Mesendoderm (in vitro differentiated cells): ENCODE measurements around the gene EIF6.

Experiments
- DNase-seq: peaks from one replicate; pipeline ENCODE4 v3.0.0; 2013
- H2AK5ac ChIP-seq: 2 replicates; pipeline ENCODE4 v1.6.1; 2013; ENCODE audit warnings: low read length, inconsistent platforms
- H2BK120ac ChIP-seq: 2 replicates; pipeline ENCODE4 v1.6.1; 2013; ENCODE audit warnings: low read depth, mild to moderate bottlenecking, low read length, moderate library complexity, mixed read lengths
- H2BK15ac ChIP-seq: replicated peaks from 2 replicates; pipeline ENCODE4 v1.6.1; 2013; ENCODE audit warnings: low read depth, mild to moderate bottlenecking, moderate library complexity
- H2BK5ac ChIP-seq: 2 replicates; pipeline ENCODE4 v1.6.1; 2013; ENCODE audit warnings: low read length, inconsistent platforms
- H3K18ac ChIP-seq: 2 replicates; pipeline ENCODE4 v1.6.1; 2013; ENCODE audit warnings: mild to moderate bottlenecking, low read length, mixed read lengths
- H3K23ac ChIP-seq: one replicate; pipeline ENCODE4 v1.6.1; 2013; ENCODE audit warnings: low read length
- H3K27ac ChIP-seq: 2 replicates; pipeline ENCODE4 v1.5.1; 2013; ENCODE audit warnings: low read depth, mild to moderate bottlenecking, inconsistent platforms, low read length, moderate library complexity
- H3K27me3 ChIP-seq: 2 replicates; pipeline ENCODE4 v1.6.1; 2013; ENCODE audit warnings: low read length, control low read depth, mild to moderate bottlenecking, inconsistent platforms; ENCODE audit not compliant: insufficient read depth, poor library complexity
- H3K36me3 ChIP-seq: 2 replicates; pipeline ENCODE4 v1.6.1; 2013; ENCODE audit warnings: low read length, inconsistent platforms; ENCODE audit not compliant: control insufficient read depth, insufficient read depth
- H3K4ac ChIP-seq: one replicate; pipeline ENCODE4 v1.6.1; 2013; ENCODE audit warnings: low read depth, mild to moderate bottlenecking, low read length, moderate library complexity
- H3K4me1 ChIP-seq: 2 replicates; pipeline ENCODE4 v1.6.1; 2013; ENCODE audit warnings: low read depth, low read length, inconsistent platforms; ENCODE audit not compliant: control insufficient read depth
- H3K4me2 ChIP-seq: 2 replicates; pipeline ENCODE4 v1.6.1; 2013; ENCODE audit warnings: low read length
- H3K4me3 ChIP-seq: 2 replicates; pipeline ENCODE4 v1.5.1; 2013; ENCODE audit warnings: mild to moderate bottlenecking, low read length
- H3K56ac ChIP-seq: one replicate; pipeline ENCODE4 v1.6.1; 2013; ENCODE audit warnings: low read length
- H3K79me1 ChIP-seq: 2 replicates; pipeline ENCODE4 v1.6.1; 2013; ENCODE audit warnings: low read length, inconsistent platforms
- H3K79me2 ChIP-seq: 2 replicates; pipeline ENCODE4 v1.6.1; 2013; ENCODE audit warnings: mild to moderate bottlenecking, low read length; ENCODE audit not compliant: control insufficient read depth, insufficient read depth
- H3K9ac ChIP-seq: 2 replicates; pipeline ENCODE4 v1.6.1; 2013; ENCODE audit warnings: low read length, inconsistent platforms
- H4K5ac ChIP-seq: one replicate; pipeline ENCODE4 v1.6.1; 2013; ENCODE audit warnings: low read length
- H4K8ac ChIP-seq: one replicate; pipeline ENCODE4 v1.6.1; 2013; ENCODE audit warnings: low read depth, mild to moderate bottlenecking, control low read depth, low read length, moderate library complexity
- WGBS: extraction: QIAGEN DNeasy Blood & Tissue Kit; methylation state at CpG from one replicate; pipeline ENCODE4 v1.1.7; 2013; ENCODE audit warnings: low lambda C conversion rate, missing lambda C conversion rate; ENCODE audit not compliant: insufficient coverage; ENCODE audit errors: extremely low coverage; 5-methylcytosine and 5-hydroxymethylcytosine counted together

EIF6 gene

GRCh38 chr20:35307666-35308653, 23.4 kb upstream of the EIF6 start:
- no peaks in the 10 kb centered on the region for H3K79me1 ChIP-seq
- no peak overlapping the region for H2BK120ac ChIP-seq
- no peak overlapping the region for H2BK15ac ChIP-seq
- H3K36me3 ChIP-seq, result no peaks in the 10 kb centered on the region
- no CpG with 5 or more reads among the region's 13 CpGs for WGBS
- no peak overlapping the region for H3K4me2 ChIP-seq
- DNase-seq, result no peak
- no peak overlapping the region for H3K56ac ChIP-seq
- H3K4me3 ChIP-seq, result no peak overlapping the region
- H3K4ac ChIP-seq, result no peak overlapping the region
- no peaks in the 10 kb centered on the region for H3K79me2 ChIP-seq
- H3K27ac ChIP-seq, result no peak overlapping the region
- H3K4me1 ChIP-seq, result peaks cover 6% of the 10 kb centered on the region
- H4K8ac ChIP-seq, result no peak overlapping the region
- no peak overlapping the region for H3K9ac ChIP-seq
- H3K27me3 ChIP-seq, result no peaks in the 10 kb centered on the region
- H2BK5ac ChIP-seq, result no peak overlapping the region
- H3K23ac ChIP-seq, result no peak overlapping the region
- no peak overlapping the region for H3K18ac ChIP-seq
- no peak overlapping the region for H2AK5ac ChIP-seq
- H4K5ac ChIP-seq, result no peak overlapping the region

GRCh38 chr20:35306931-35307517, 22.5 kb upstream of the EIF6 start:
- no peak overlapping the region for H3K18ac ChIP-seq
- H3K23ac ChIP-seq, result no peak overlapping the region
- H2AK5ac ChIP-seq, result no peak overlapping the region
- no peak overlapping the region for H3K56ac ChIP-seq
- no peak overlapping the region for H4K5ac ChIP-seq
- H3K27me3 ChIP-seq, result no peaks in the 10 kb centered on the region
- no peaks in the 10 kb centered on the region for H3K79me1 ChIP-seq
- H3K4me3 ChIP-seq, result no peak overlapping the region
- WGBS, result no CpG with 5 or more reads among the region's 4 CpGs
- no peak overlapping the region for H4K8ac ChIP-seq
- no peaks in the 10 kb centered on the region for H3K36me3 ChIP-seq
- no peak overlapping the region for H2BK5ac ChIP-seq
- peak; percentile 85 for DNase-seq
- H3K4me2 ChIP-seq, result no peak overlapping the region
- H3K4ac ChIP-seq, result no peak overlapping the region
- H3K79me2 ChIP-seq, result no peaks in the 10 kb centered on the region
- no peak overlapping the region for H2BK15ac ChIP-seq
- no peak overlapping the region for H3K9ac ChIP-seq
- H3K27ac ChIP-seq, result no peak overlapping the region
- no peak overlapping the region for H2BK120ac ChIP-seq
- peaks cover 5% of the 10 kb centered on the region for H3K4me1 ChIP-seq

- Histone ChIP-seq H3K9ac (no peak overlapping the region), H3K4ac (no peak overlapping the region), H3K23ac (no peak overlapping the region), H2BK15ac (no peak overlapping the region), H3K27me3 (no peaks in the 10 kb centered on the region), H2BK120ac (no peak overlapping the region), H4K8ac (no peak overlapping the region), H3K79me2 (no peaks in the 10 kb centered on the region), H3K4me1 (peaks cover 3% of the 10 kb centered on the region), H3K4me3 (no peak overlapping the region), H3K79me1 (no peaks in the 10 kb centered on the region), H3K56ac (no peak overlapping the region), H2BK5ac (no peak overlapping the region), H3K4me2 (no peak overlapping the region), H3K18ac (no peak overlapping the region), H2AK5ac (no peak overlapping the region), H4K5ac (no peak overlapping the region), H3K36me3 (no peaks in the 10 kb centered on the region), H3K27ac (peak overlapping the region; percentile 2)
- WGBS, result no CpG with 5 or more reads among the region's 12 CpGs
- DNase-seq, result peak; percentile 75
Observed at GRCh38 chr20:35305682-35306556, 21.3 kb upstream of the EIF6 start.

- no peak overlapping the region for H3K56ac ChIP-seq
- H4K8ac ChIP-seq, result no peak overlapping the region
- no peak overlapping the region for H2BK120ac ChIP-seq
- no CpG with 5 or more reads among the region's 6 CpGs for WGBS
- no peak overlapping the region for H2BK15ac ChIP-seq
- H3K27ac ChIP-seq, result no peak overlapping the region
- H3K4me2 ChIP-seq, result no peak overlapping the region
- H3K23ac ChIP-seq, result no peak overlapping the region
- no peak overlapping the region for H3K4me3 ChIP-seq
- no peak for DNase-seq
- no peaks in the 10 kb centered on the region for H3K27me3 ChIP-seq
- no peaks in the 10 kb centered on the region for H3K36me3 ChIP-seq
- no peak overlapping the region for H2AK5ac ChIP-seq
- H2BK5ac ChIP-seq, result no peak overlapping the region
- H3K4me1 ChIP-seq, result peaks cover 3% of the 10 kb centered on the region
- no peak overlapping the region for H3K18ac ChIP-seq
- no peak overlapping the region for H3K9ac ChIP-seq
- no peaks in the 10 kb centered on the region for H3K79me2 ChIP-seq
- H3K4ac ChIP-seq, result no peak overlapping the region
- H3K79me1 ChIP-seq, result no peaks in the 10 kb centered on the region
- no peak overlapping the region for H4K5ac ChIP-seq
Observed at GRCh38 chr20:35304956-35305355, 20.4 kb upstream of the EIF6 start.

GRCh38 chr20:35303735-35304491, 19.3 kb upstream of the EIF6 start:
- Histone ChIP-seq H3K27ac (no peak overlapping the region), H3K4me1 (peaks cover 3% of the 10 kb centered on the region)

More at GRCh38 chr20:35303735-35304491, 19.3 kb upstream of the EIF6 start:
- H3K4me2 ChIP-seq, result peak overlapping the region; percentile 41
- no peaks in the 10 kb centered on the region for H3K27me3 ChIP-seq
- no peaks in the 10 kb centered on the region for H3K79me1 ChIP-seq
- H4K5ac ChIP-seq, result no peak overlapping the region
- no peak overlapping the region for H4K8ac ChIP-seq
- no peak overlapping the region for H2BK120ac ChIP-seq
- H3K9ac ChIP-seq, result peak overlapping the region; percentile 53
- H3K36me3 ChIP-seq, result no peaks in the 10 kb centered on the region
- no peak overlapping the region for H2BK15ac ChIP-seq
- H2AK5ac ChIP-seq, result no peak overlapping the region
- H3K23ac ChIP-seq, result no peak overlapping the region
- peak overlapping the region; percentile 72 for H3K56ac ChIP-seq
- H3K18ac ChIP-seq, result no peak overlapping the region
- H3K79me2 ChIP-seq, result no peaks in the 10 kb centered on the region
- no peak overlapping the region for H2BK5ac ChIP-seq
- H3K4me3 ChIP-seq, result no peak overlapping the region
- WGBS, result no CpG with 5 or more reads among the region's 18 CpGs
- H3K4ac ChIP-seq, result no peak overlapping the region
- peak; percentile 98 for DNase-seq
